HFF-Myc (cell line): ENCODE data around the gene MNX1.

Experiments used
- DNase-seq: peaks from one replicate; pipeline ENCODE4 v3.0.0-alpha.2; 2011; ENCODE audit warnings: low read depth; ENCODE audit errors: extremely low read depth
- H3K4me3 ChIP-seq: replicated peaks from 2 replicates; pipeline ENCODE4 v1.5.1; 2011; ENCODE audit warnings: low read depth, mild to moderate bottlenecking, control low read depth, low read length
- CTCF ChIP-seq: IDR thresholded peaks from 2 replicates; pipeline ENCODE4 v1.5.1; 2012; ENCODE audit warnings: mild to moderate bottlenecking, low read depth, low read length, control low read depth; ENCODE audit errors: missing control alignments

Gene MNX1

GRCh38 chr7:157001920-157002818, 8.3 kb downstream of the MNX1 start:
- H3K4me3 ChIP-seq, result no peak overlapping the region
- no peak for TF ChIP-seq CTCF

GRCh38 chr7:157000741-157001653, 9.5 kb downstream of the MNX1 start:
- H3K4me3 ChIP-seq, result no peak overlapping the region
- no peak for TF ChIP-seq CTCF
- DNase-seq, result no peak

More at GRCh38 chr7:157001920-157002818, 8.3 kb downstream of the MNX1 start:
- no peak for DNase-seq

GRCh38 chr7:156999958-157000726, 10.3 kb downstream of the MNX1 start:
- no peak for TF ChIP-seq CTCF
- H3K4me3 ChIP-seq, result no peak overlapping the region
- no peak for DNase-seq

GRCh38 chr7:156998988-156999957, 11.2 kb downstream of the MNX1 start:
- DNase-seq, result no peak
- no peak overlapping the region for H3K4me3 ChIP-seq
- no peak for TF ChIP-seq CTCF

- TF ChIP-seq CTCF, result no peak
- DNase-seq, result no peak
- no peak overlapping the region for H3K4me3 ChIP-seq
Observed at GRCh38 chr7:156994417-156994816, 16.0 kb downstream of the MNX1 start.
